UCSD-AML1 (cell line): Measurements from ENCODE around the gene KLRC4.
"Not testable (repeated sequence)": the region's sequence is repeated elsewhere in the genome, so short reads cannot be mapped to it uniquely, and the experiment has no call there.

Experiments
- DNase-seq: peaks from one replicate; lab custom pipeline; 2025; ENCODE audit not compliant: unreplicated experiment; lab: John Stamatoyannopoulos, UW

Gene KLRC4

GRCh38 chr12:10398168-10398567 is 11.4 kb downstream of the KLRC4 start:
- no peak for DNase-seq

- DNase-seq = no peak
These were observed 12.3 kb downstream of the KLRC4 start for GRCh38 chr12:10397296-10397695.

- not testable (repeated sequence) for DNase-seq
These were observed 13.4 kb downstream of the KLRC4 start for GRCh38 chr12:10396176-10396575.

GRCh38 chr12:10395390-10395998 is 14.1 kb downstream of the KLRC4 start:
- DNase-seq = no peak

- not testable (repeated sequence) for DNase-seq
These were observed 14.9 kb downstream of the KLRC4 start for GRCh38 chr12:10394531-10395152.

- no peak for DNase-seq
These were observed 16.3 kb downstream of the KLRC4 start for GRCh38 chr12:10393291-10393690.

- no peak for DNase-seq
These were observed 17.1 kb downstream of the KLRC4 start for GRCh38 chr12:10392394-10392930.

- not testable (repeated sequence) for DNase-seq
These were observed 18.6 kb downstream of the KLRC4 start for GRCh38 chr12:10390991-10391390.

GRCh38 chr12:10389904-10390303 is 19.7 kb downstream of the KLRC4 start, which contains the start of gene KLRK1:
KLRK1 (minus strand) TSS chr12:10390041; CDS start chr12:10388810, 1,231 bp downstream.
- DNase-seq = no peak

- DNase-seq = no peak
These were observed 20.7 kb downstream of the KLRC4 start for GRCh38 chr12:10388624-10389413.

- not testable (repeated sequence) for DNase-seq
These were observed 22.1 kb downstream of the KLRC4 start for GRCh38 chr12:10387498-10387897.

- DNase-seq = no peak
These were observed 22.7 kb downstream of the KLRC4 start for GRCh38 chr12:10386857-10387256.

- no peak for DNase-seq
These were observed 24.4 kb downstream of the KLRC4 start for GRCh38 chr12:10385166-10385613.

GRCh38 chr12:10384191-10384590 is 25.4 kb downstream of the KLRC4 start:
- no peak for DNase-seq

GRCh38 chr12:10381928-10382628 is 27.5 kb downstream of the KLRC4 start:
- DNase-seq = no peak

GRCh38 chr12:10378737-10379136 is 30.8 kb downstream of the KLRC4 start:
- DNase-seq = not testable (repeated sequence)

GRCh38 chr12:10374624-10375018 is 34.9 kb downstream of the KLRC4 start:
- no peak for DNase-seq

GRCh38 chr12:10372559-10372958 is 37.0 kb downstream of the KLRC4 start:
- no peak for DNase-seq

GRCh38 chr12:10371893-10372535 is 37.5 kb downstream of the KLRC4 start:
- not testable (repeated sequence) for DNase-seq
